Hepatocyte (in vitro differentiated cells): ENCODE measurements around the gene MACROD2.

Experiments used
- CTCF ChIP-seq: fragments of 200-600 bp; sonication (generic); IDR thresholded peaks from 2 replicates; pipeline ENCODE4 v1.5.1; 2016; ENCODE audit warnings: antibody characterized with exemption, mild to moderate bottlenecking; ENCODE audit not compliant: poor library complexity
- EZH2 ChIP-seq: fragments of 200-600 bp; sonication (generic); IDR thresholded peaks from 2 replicates; pipeline ENCODE4 v1.6.1; 2016; ENCODE audit warnings: antibody characterized with exemption, mild to moderate bottlenecking, borderline replicate concordance
- EZH2phosphoT487 ChIP-seq: fragments of 200-600 bp; sonication (generic); IDR thresholded peaks from one replicate; pipeline ENCODE4 v1.6.1; 2018; ENCODE audit warnings: antibody characterized with exemption, mild to moderate bottlenecking, low read depth, moderate library complexity; ENCODE audit not compliant: unreplicated experiment, severe bottlenecking

DNA sequence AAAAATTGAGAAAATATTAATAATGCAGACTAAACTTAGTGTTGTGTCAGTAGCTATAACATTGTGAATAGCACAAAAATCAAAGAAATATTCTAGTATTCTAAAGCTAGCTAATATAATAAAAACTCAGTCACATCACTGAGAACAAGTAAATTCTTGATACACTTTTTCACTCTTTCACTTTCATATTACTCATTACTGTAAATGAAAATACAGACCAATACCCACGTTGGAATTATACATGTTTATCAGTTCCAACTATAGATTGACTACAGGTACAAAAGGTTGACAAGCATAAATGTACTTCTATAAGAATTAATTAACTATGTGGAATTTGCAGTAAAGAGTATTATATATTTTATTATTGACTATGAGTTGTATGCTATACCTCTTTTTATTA lies 1385.5 kb downstream of the MACROD2 start:
- TF ChIP-seq CTCF (no peak), EZH2phosphoT487 (no peak), EZH2 (no peak)
